HL-60/S4 (cell line): ENCODE measurements around the gene COX5A.
"Not testable (repeated sequence)": the region's sequence is repeated elsewhere in the genome, so short reads cannot be mapped to it uniquely, and the experiment has no call there.

Experiments
- in situ Hi-C: fragments of 300-500 bp; cut with MboI; formaldehyde crosslinking; loops from 2 replicates; pipeline ENCODE4 v1.14.3; 2022; ENCODE audit warnings: low sequenced_read_pairs

Gene COX5A

GRCh38 chr15:74904190-74904805, 33.6 kb downstream of the COX5A start:
- in situ Hi-C loops, result no loop called here

GRCh38 chr15:74903676-74904075, 34.2 kb downstream of the COX5A start:
- in situ Hi-C loops, result no loop called here

GRCh38 chr15:74902295-74903075, 35.4 kb downstream of the COX5A start:
- in situ Hi-C loops, result no loop called here

GRCh38 chr15:74901612-74902063, 36.2 kb downstream of the COX5A start:
- in situ Hi-C loops, result no loop called here

GRCh38 chr15:74897300-74897701, 40.6 kb downstream of the COX5A start:
- in situ Hi-C loops, result no loop called here

- in situ Hi-C loops, result no loop called here
Observed at GRCh38 chr15:74896316-74896715, 41.6 kb downstream of the COX5A start.

GRCh38 chr15:74895830-74896229, 42.0 kb downstream of the COX5A start:
- in situ Hi-C loops, result no loop called here

- in situ Hi-C loops, result not testable (repeated sequence)
Observed at GRCh38 chr15:74894383-74894782, 43.5 kb downstream of the COX5A start.

- in situ Hi-C loops, result no loop called here
Observed at GRCh38 chr15:74893627-74894026, 44.2 kb downstream of the COX5A start.

- in situ Hi-C loops, result no loop called here
Observed at GRCh38 chr15:74892931-74893330, 44.9 kb downstream of the COX5A start.

- in situ Hi-C loops, result no loop called here
Observed at GRCh38 chr15:74892313-74892712, 45.6 kb downstream of the COX5A start.

GRCh38 chr15:74891469-74891868, 46.4 kb downstream of the COX5A start:
- in situ Hi-C loops, result no loop called here

GRCh38 chr15:74890665-74890960, 47.3 kb downstream of the COX5A start:
- in situ Hi-C loops, result no loop called here

- in situ Hi-C loops, result no loop called here
Observed at GRCh38 chr15:74889883-74890664, 47.8 kb downstream of the COX5A start, which contains the start of gene MPI. MPI (plus strand) TSS chr15:74890042; CDS start chr15:74890074, 32 bp downstream.

- in situ Hi-C loops, result no loop called here
Observed at GRCh38 chr15:74889390-74889882, 48.4 kb downstream of the COX5A start.

GRCh38 chr15:74888716-74889115, 49.2 kb downstream of the COX5A start:
- in situ Hi-C loops, result no loop called here

GRCh38 chr15:74887537-74888193, 50.2 kb downstream of the COX5A start:
- in situ Hi-C loops, result not testable (repeated sequence)

- in situ Hi-C loops, result no loop called here
Observed at GRCh38 chr15:74885461-74885860, 52.4 kb downstream of the COX5A start.

- in situ Hi-C loops, result no loop called here
Observed at GRCh38 chr15:74884428-74885223, 53.2 kb downstream of the COX5A start.

- in situ Hi-C loops, result no loop called here
Observed at GRCh38 chr15:74882528-74882927, 55.3 kb downstream of the COX5A start.
